Astrocyte of the cerebellum (primary cell): ENCODE results near the gene GFRA1.

Source experiments
- DNase-seq: peaks from one replicate; pipeline ENCODE4 v3.0.0-alpha.2; 2011; ENCODE audit warnings: low read depth
- H3K4me3 ChIP-seq: 2 replicates; pipeline ENCODE4 v1.5.1; 2011; ENCODE audit warnings: mild to moderate bottlenecking, low read depth, low read length, moderate library complexity
- in situ Hi-C: cut with HindIII; loops from 2 replicates; pipeline ENCODE4 v1.10.0; 2017; ENCODE audit warnings: low sequenced_read_pairs
- TF ChIP-seq, protein P1 (sequence below): IDR thresholded peaks from 2 replicates; pipeline ENCODE4 v1.5.1; 2012; ENCODE audit warnings: low read length, low read depth, moderate library complexity, mild to moderate bottlenecking; ENCODE audit errors: missing control alignments

Gene GFRA1

GRCh38 chr10:116263870-116264655 is 8.9 kb downstream of the GFRA1 start:
- DNase-seq, result peak; percentile 35
- in situ Hi-C loops, result loop anchor here (10.0 kb wide), 1 partner anchor 319 kb away; no protein-coding TSS in a partner anchor
- no peak overlapping the region for H3K4me3 ChIP-seq
- TF ChIP-seq, protein P1, sequence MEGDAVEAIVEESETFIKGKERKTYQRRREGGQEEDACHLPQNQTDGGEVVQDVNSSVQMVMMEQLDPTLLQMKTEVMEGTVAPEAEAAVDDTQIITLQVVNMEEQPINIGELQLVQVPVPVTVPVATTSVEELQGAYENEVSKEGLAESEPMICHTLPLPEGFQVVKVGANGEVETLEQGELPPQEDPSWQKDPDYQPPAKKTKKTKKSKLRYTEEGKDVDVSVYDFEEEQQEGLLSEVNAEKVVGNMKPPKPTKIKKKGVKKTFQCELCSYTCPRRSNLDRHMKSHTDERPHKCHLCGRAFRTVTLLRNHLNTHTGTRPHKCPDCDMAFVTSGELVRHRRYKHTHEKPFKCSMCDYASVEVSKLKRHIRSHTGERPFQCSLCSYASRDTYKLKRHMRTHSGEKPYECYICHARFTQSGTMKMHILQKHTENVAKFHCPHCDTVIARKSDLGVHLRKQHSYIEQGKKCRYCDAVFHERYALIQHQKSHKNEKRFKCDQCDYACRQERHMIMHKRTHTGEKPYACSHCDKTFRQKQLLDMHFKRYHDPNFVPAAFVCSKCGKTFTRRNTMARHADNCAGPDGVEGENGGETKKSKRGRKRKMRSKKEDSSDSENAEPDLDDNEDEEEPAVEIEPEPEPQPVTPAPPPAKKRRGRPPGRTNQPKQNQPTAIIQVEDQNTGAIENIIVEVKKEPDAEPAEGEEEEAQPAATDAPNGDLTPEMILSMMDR, result peak; percentile 35

DNA sequence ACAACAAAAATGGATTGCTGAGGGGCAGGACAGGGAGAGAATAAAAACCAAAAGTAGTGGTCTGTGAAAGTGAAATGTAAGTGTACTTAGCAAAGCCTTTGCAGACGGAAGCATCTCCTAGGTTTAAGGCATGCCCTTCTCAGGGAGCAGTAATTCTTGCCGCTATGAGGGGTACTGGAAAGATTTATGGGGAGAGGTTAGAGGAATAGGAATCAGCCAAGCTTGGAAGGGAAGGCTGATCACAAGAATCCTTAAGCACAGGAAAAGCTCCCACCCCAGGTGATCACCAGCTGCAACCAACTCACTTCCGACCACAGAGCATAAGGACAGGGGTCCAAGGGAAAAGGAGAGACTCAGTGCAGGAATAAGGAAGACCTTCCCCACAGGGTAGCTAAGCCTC is 10.3 kb downstream of the GFRA1 start:
- TF ChIP-seq, protein P1, result no peak
- H3K4me3 ChIP-seq, result no peak overlapping the region
- in situ Hi-C loops, result loop anchor here (10.0 kb wide), 1 partner anchor 318 kb away; no protein-coding TSS in a partner anchor
- DNase-seq, result no peak

DNA sequence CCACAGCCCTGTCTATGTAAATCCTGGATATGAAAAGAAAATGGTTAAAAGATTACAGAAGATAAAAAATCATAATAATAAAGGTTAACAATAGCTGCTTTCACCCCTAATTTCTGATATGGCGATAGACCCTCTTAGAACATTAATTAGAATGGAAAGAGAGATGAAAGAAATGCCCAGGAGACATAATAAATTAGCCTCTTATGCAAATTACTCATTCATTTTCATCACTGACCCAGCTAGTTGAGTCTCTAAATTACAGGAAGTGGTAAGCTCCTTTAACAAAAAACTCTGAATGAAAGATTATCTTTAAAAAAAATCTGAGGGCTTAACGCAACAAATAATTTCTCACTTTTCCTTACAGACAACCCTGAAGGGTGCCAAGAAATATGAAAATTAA is 12.4 kb downstream of the GFRA1 start:
- no peak for DNase-seq
- TF ChIP-seq, protein P1, result no peak
- in situ Hi-C loops, result loop anchor here (10.0 kb wide), 1 partner anchor 316 kb away; no protein-coding TSS in a partner anchor

GRCh38 chr10:116259638-116260037 is 13.4 kb downstream of the GFRA1 start:
- in situ Hi-C loops, result loop anchor here (10.0 kb wide), 1 partner anchor 315 kb away; no protein-coding TSS in a partner anchor
- no peak for DNase-seq
- H3K4me3 ChIP-seq, result no peak overlapping the region
- TF ChIP-seq, protein P1, result no peak

More for the DNA sequence above, 12.4 kb downstream of the GFRA1 start:
- no peak overlapping the region for H3K4me3 ChIP-seq

DNA sequence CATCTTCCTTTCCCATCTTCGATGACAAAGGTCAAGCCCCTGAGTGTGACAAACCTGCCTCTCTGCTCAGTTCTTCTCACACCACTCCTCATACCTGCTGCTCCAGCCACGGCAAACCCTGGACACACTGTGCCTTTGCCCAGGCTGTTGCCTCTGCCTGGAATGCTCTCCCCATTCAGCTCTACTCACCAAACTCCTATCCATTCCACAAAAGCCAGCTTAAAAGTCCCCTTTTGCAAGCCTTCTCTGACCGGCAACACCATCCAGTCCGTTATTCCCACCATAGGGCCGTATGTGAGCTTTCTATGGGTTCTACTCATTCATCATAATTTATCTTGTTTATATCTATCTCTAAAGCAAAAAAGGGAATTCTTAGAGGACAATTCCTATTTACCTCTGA is 15.2 kb downstream of the GFRA1 start:
- TF ChIP-seq, protein P1, result no peak
- no peak overlapping the region for H3K4me3 ChIP-seq
- in situ Hi-C loops, result no loop called here
- DNase-seq, result no peak

GRCh38 chr10:116256752-116257259 is 16.2 kb downstream of the GFRA1 start:
- H3K4me3 ChIP-seq, result no peak overlapping the region
- in situ Hi-C loops, result no loop called here
- DNase-seq, result no peak
- TF ChIP-seq, protein P1, result no peak
